ENCODE data around the gene SRGAP3.

SRGAP3 gene

DNA sequence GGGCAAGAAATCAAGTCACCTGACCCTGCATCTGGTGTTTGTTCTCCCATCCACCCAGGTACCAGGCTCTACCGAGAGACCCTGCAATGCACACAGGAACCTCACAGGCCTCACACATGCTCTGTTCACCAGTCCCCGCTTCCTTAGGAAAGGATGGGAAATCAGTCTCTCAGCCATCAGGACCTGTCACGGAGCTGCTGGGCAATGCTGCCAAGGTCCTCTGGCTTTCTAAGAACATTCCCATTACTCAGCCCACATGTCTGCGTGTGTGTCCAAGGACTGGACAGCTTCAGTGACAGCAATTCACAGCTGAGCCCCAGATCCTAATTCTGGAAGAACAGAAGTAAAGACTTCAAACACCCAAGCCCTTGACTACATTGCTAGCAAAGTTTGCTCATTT lies 6.5 kb upstream of the SRGAP3 start:
- H3K9me2 ChIP-seq (replicated peaks; ENCODE audit: low read depth, low read length): no peaks in the 10 kb centered on the region
- H3K4me1 ChIP-seq (ENCODE audit: insufficient read depth, low read length, poor library complexity, severe bottlenecking): no peaks in the 10 kb centered on the region
- H3K36me3 ChIP-seq (ENCODE audit: insufficient read depth, low read length): no peaks in the 10 kb centered on the region
- no peak overlapping the region for H3K4me2 ChIP-seq (ENCODE audit: low read depth, low read length, poor library complexity, severe bottlenecking)
- no peaks in the 10 kb centered on the region for H3K27me3 ChIP-seq (ENCODE audit: insufficient read depth, low read length, poor library complexity, severe bottlenecking)
- no peaks in the 10 kb centered on the region for H3F3A ChIP-seq (ENCODE audit: low read depth)
- no peak overlapping the region for H3K9ac ChIP-seq (ENCODE audit: low read depth, low read length, poor library complexity, severe bottlenecking)
- TF ChIP-seq, protein P1, sequence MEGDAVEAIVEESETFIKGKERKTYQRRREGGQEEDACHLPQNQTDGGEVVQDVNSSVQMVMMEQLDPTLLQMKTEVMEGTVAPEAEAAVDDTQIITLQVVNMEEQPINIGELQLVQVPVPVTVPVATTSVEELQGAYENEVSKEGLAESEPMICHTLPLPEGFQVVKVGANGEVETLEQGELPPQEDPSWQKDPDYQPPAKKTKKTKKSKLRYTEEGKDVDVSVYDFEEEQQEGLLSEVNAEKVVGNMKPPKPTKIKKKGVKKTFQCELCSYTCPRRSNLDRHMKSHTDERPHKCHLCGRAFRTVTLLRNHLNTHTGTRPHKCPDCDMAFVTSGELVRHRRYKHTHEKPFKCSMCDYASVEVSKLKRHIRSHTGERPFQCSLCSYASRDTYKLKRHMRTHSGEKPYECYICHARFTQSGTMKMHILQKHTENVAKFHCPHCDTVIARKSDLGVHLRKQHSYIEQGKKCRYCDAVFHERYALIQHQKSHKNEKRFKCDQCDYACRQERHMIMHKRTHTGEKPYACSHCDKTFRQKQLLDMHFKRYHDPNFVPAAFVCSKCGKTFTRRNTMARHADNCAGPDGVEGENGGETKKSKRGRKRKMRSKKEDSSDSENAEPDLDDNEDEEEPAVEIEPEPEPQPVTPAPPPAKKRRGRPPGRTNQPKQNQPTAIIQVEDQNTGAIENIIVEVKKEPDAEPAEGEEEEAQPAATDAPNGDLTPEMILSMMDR (conservative IDR thresholded peaks at IDR 0.05; ENCODE audit: low read length): no peak
- no peak for TF ChIP-seq EZH2phosphoT487 (IDR thresholded peaks at IDR 0.05; ENCODE audit: borderline replicate concordance)
- no peaks in the 10 kb centered on the region for H3K79me2 ChIP-seq (ENCODE audit: insufficient read depth, low read length)
- no peaks in the 10 kb centered on the region for H3K9me3 ChIP-seq (ENCODE audit: insufficient read depth, low read depth, low read length)
- H3K4me3 ChIP-seq (ENCODE audit: low read length, poor library complexity, severe bottlenecking): no peak overlapping the region
- no peak overlapping the region for H2AFZ ChIP-seq (ENCODE audit: low read length)
- no peaks in the 10 kb centered on the region for H4K20me1 ChIP-seq (ENCODE audit: insufficient read depth, low read length, poor library complexity, severe bottlenecking)

DNA sequence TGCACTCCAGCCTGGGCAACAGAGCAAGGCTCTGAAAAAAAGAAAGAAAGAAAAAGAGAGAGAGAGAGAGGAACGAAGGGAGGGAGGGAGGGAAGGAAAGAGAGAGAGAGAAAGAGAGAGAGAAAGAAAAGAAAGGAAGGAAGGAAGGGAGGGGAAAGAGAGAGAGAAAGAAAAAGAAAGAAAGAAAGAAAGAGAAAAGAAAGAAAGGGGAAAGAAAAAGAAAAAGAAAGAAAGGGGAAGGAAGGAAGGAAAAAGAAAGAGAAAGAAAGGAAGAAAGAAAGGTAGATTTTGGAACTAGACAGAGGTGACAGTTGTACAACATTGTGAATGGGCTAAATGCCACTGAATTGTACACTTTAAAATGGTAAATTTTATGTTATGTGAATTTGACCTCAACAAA lies 5.3 kb upstream of the SRGAP3 start:
- no peaks in the 10 kb centered on the region for H3K79me2 ChIP-seq (ENCODE audit: insufficient read depth, low read length)

DNA sequence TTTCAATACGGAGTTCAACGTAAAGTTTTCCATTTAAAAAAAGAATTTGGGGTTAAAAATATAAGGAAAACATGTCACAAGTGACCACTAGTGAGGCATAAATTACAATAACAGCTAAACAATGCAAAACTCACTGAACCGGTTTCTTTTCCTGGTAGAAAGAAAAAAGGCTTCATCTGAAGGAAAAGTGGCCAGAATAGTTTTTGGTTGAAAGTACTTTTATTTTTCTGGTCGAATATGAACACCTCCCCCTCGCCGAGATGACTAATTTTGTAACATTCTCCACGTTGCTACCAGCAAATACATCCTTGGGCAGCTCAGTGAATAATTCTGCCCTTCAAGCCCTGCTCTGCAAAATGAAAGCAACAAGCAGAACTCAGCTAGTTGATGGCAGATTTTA lies 3.9 kb upstream of the SRGAP3 start:
- Histone ChIP-seq H3K79me2 (ENCODE audit: insufficient read depth, low read length) (peaks cover 11% of the 10 kb centered on the region; the same call in 1 of the 2 replicates), H3K36me3 (ENCODE audit: insufficient read depth, low read length) (no peaks in the 10 kb centered on the region), H3K9me2 (replicated peaks; ENCODE audit: low read depth, low read length) (no peaks in the 10 kb centered on the region), H3F3A (ENCODE audit: low read depth) (peaks cover 3% of the 10 kb centered on the region; the same call in 1 of the 2 replicates), H3K27me3 (ENCODE audit: insufficient read depth, low read length, poor library complexity, severe bottlenecking) (no peaks in the 10 kb centered on the region), H4K20me1 (ENCODE audit: insufficient read depth, low read length, poor library complexity, severe bottlenecking) (no peaks in the 10 kb centered on the region), H2AFZ (ENCODE audit: low read length) (no peak overlapping the region), H3K4me2 (ENCODE audit: low read depth, low read length, poor library complexity, severe bottlenecking) (no peak overlapping the region), H3K9me3 (ENCODE audit: insufficient read depth, low read depth, low read length) (no peaks in the 10 kb centered on the region), H3K9ac (ENCODE audit: low read depth, low read length, poor library complexity, severe bottlenecking) (no peak overlapping the region), H3K4me3 (ENCODE audit: low read length, poor library complexity, severe bottlenecking) (no peak overlapping the region), H3K4me1 (ENCODE audit: insufficient read depth, low read length, poor library complexity, severe bottlenecking) (peaks cover 12% of the 10 kb centered on the region)
- TF ChIP-seq, protein P1 (conservative IDR thresholded peaks at IDR 0.05; ENCODE audit: low read length): no peak
- no peak for TF ChIP-seq EZH2phosphoT487 (IDR thresholded peaks at IDR 0.05; ENCODE audit: borderline replicate concordance)

More for the DNA sequence above, 5.3 kb upstream of the SRGAP3 start:
- no peaks in the 10 kb centered on the region for H3K27me3 ChIP-seq (ENCODE audit: insufficient read depth, low read length, poor library complexity, severe bottlenecking)
- no peaks in the 10 kb centered on the region for H3K9me3 ChIP-seq (ENCODE audit: insufficient read depth, low read depth, low read length)
- H3F3A ChIP-seq (ENCODE audit: low read depth): peaks cover 2% of the 10 kb centered on the region; the same call in 1 of the 2 replicates
- no peaks in the 10 kb centered on the region for H3K36me3 ChIP-seq (ENCODE audit: insufficient read depth, low read length)
- no peak for TF ChIP-seq EZH2phosphoT487 (IDR thresholded peaks at IDR 0.05; ENCODE audit: borderline replicate concordance)
- TF ChIP-seq, protein P1 (conservative IDR thresholded peaks at IDR 0.05; ENCODE audit: low read length): no peak
- H3K9ac ChIP-seq (ENCODE audit: low read depth, low read length, poor library complexity, severe bottlenecking): no peak overlapping the region
- no peak overlapping the region for H3K4me2 ChIP-seq (ENCODE audit: low read depth, low read length, poor library complexity, severe bottlenecking)
- H3K9me2 ChIP-seq (replicated peaks; ENCODE audit: low read depth, low read length): no peaks in the 10 kb centered on the region
- no peak overlapping the region for H3K4me3 ChIP-seq (ENCODE audit: low read length, poor library complexity, severe bottlenecking)
- H3K4me1 ChIP-seq (ENCODE audit: insufficient read depth, low read length, poor library complexity, severe bottlenecking): peaks cover 10% of the 10 kb centered on the region
- H2AFZ ChIP-seq (ENCODE audit: low read length): no peak overlapping the region
- H4K20me1 ChIP-seq (ENCODE audit: insufficient read depth, low read length, poor library complexity, severe bottlenecking): no peaks in the 10 kb centered on the region

All from Loucy (cell line).